NCI-H1436 treated with DMSO at 0.1 percent for 48 hours (cell line): ENCODE data around the gene BLCAP.
"Not testable (repeated sequence)": the region's sequence is repeated elsewhere in the genome, so short reads cannot be mapped to it uniquely, and the experiment has no call there.

ENCODE experiments used
- DNase-seq: peaks from one replicate; lab custom pipeline; 2025; lab: John Stamatoyannopoulos, UW

Gene BLCAP

DNA sequence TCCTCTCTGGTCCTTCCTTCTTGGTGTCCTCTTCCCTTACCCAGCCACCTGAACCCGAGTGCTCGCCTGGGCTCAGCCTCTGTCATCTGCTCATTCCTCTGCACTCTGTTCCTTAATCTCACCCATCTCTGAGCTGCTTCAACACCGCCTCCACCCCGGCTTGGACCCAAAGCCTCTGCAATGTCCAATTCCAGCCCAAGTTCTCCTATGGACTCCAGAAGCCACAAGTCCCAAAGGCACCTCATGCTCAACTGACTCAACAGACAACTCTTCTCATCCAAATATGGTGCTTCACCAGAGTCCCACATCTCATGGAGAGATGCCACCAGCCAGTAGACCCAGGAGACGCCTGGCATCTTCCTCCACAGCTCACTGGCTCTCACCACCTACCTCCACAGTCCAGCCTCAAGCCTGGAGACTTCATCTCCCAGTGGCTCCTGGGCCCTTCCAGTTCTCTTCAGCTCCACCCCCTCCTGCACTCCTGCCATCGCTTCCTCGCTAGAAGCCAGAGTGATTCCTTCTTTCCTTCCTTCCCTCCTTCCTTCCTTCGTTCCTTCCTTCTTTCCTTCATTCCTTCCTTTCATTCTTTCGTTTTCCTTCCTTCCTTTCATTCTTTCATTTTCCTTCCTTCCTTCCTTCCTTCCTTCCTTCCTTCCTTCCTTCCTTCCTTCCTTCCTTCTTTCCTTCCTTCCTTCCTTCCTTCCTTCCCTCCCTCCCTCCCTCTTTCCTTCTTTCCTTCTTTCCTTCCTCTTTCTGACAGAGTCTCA, 47.6 kb downstream of the BLCAP start:
- DNase-seq: no peak

DNA sequence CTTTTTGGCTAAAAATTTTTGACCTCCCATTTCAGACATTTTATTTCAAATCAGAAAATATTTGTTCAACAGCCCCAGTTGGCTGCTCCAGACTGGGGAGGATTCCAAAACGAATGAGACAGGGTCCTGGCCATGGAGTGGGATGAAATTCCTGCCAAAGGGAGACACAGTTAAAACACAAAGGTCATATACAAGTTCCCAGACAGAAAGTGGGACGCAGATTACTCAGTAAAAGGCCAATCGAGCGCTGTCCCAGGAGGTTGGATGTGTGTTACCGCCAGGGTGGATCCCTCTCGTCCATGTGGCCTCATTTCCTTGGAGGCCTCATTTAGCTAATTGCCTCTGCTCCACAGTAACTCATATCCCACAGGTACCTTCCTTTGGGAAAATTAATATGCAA, 48.4 kb downstream of the BLCAP start:
- DNase-seq: no peak

DNA sequence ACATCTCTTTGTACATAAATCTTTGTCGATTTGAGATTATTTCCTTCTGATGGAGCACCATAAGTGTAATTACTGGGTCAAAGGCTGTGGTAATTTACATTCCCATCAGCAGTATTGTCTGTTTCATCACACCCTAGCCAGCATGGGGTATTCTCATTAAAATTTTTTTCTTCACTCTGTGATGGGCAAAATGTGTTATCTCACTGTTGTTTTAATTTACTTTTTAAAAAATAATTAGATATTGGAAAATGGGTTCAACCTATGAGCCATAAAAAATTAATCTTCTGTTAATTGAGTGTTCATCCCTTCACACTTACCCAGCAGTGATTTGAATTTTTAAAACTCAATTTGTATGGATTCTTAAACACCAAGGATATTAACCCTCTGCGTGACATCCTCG, 50.6 kb downstream of the BLCAP start:
- DNase-seq: no peak

DNA sequence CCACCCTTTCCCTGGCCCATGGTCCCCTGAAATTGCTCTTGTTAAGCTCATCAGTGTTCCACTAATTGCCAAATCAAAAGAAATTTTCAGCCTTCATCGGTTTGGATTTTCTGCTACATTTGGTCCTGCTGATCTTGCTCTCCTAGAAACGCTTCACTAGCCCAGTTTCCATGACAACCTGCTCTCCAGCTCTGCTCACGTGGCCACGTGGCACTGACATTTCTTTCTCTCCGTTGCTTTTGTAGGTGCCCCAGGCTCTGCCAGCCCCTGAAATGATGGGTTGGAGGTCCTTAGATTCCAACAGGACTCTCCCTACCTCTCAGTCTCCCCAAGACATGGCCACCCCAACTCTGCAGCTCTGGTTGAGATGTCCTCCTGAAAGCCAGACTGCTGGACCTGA, 52.4 kb downstream of the BLCAP start:
- DNase-seq: no peak

DNA sequence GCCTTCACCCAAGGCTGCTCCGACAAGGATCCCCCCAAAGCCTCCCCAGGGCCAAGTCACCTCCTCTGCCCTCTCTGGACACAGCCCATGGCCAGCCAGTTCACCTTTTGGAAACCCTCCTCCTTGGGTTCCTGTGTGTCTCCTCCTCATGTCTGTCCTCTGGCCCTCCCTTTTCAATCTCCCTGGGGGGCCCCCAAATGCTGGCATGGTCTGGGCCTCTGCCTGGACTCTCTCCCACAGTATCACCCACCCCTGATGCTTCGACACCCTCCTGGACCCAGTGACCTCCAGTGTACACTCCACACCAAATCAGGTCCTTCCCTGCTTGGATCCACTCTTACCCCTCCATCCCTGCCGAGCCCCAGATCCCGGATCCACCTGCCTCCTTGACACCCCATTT, 53.3 kb downstream of the BLCAP start:
- no peak for DNase-seq

DNA sequence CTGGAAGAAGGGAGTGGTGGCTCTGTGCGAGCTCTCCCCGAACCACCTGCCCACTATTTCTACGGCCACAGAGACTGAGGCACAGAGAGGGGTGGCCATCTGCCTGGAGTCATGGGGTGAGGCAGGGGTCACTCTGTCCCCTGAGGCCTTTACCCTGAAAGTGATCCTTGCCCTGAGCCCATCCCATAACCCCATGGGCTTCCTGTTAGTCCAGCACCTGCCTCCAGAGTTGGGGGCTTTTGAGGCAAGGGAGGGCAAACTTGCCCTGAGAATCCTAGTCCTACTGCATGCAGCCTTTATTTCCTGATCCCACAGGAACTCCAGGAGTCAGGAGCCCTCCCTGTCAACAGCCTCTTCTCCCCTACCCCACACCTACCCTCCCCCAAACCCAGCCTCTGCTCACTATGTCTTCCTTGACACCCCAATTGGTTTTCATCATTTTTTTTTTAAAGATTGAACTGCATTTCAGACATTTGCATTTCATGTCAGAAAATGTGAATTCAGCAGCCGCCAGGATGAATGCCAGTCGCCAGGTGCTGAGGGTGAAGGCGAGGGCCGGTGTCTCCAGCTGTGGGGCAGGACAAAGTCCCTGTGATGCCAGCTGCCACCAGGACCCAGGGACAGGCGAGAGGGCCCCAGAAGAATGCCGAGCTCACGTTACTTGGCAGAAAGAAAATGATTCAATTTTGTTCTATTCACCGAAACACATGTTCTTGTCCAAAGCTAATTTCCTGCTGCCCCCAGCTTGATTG, 54.3 kb downstream of the BLCAP start:
- no peak for DNase-seq

DNA sequence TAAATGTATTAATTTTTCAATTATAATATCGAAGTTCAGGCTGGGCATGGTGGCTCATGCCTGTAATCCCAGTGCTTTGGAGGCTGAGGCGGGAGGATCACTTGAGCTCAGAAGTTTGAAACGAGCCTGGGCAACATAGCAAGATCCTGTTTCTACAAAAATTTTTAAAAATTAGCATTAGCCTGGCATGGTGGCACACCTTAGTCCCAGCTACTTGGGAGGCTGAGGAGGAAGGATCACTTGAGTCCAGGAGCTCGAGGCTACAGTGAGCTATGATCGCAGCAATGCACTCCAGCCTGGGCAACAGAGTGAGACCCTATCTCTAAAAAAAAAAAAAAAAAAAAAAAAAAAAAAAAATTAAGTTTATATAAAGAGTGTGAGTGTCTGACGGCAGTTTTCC, 55.2 kb downstream of the BLCAP start:
- DNase-seq: not testable (repeated sequence)

DNA sequence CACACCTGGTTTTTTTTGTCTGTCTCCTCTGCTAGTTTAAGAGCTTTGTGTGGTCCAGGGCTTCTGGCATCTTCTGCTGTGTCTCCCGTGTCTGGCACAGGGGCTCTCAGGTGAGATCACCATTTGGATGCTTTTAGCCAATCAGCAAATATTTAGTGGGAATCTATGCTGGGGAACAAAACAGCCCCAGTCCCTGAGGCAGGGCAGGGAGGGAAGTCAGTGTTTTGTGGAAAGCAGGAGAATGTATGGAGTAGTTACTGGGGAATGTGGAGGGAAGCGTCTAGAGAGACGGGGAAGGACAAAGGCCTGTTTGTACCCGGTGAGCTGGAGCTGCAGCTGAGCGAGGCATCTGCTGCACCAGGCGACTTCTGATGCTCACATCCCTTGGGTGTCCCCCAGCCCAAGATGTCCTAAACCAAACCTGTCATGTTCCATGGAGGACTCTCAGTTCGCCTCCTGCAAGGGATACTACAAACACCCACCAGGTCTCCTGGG, 55.9 kb downstream of the BLCAP start:
- no peak for DNase-seq

DNA sequence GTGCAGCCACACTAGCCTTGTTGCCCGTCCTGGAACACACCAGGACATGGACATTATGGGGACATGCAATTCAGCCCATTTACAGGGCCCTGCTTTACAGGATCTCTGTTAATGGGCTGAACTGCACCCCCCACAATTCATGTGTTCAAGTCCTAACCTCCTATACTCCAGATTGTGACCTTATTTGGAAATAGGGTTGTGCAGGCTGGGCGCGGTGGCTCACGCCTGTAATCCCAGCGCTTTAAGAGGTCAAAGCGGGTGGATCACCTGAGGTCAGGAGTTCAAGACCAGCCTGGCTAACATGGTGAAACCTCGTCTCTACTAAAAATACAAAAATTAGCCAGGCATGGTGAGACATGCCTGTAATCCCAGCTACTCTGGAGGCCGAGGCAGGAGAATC, 57.5 kb downstream of the BLCAP start:
- not testable (repeated sequence) for DNase-seq

DNA sequence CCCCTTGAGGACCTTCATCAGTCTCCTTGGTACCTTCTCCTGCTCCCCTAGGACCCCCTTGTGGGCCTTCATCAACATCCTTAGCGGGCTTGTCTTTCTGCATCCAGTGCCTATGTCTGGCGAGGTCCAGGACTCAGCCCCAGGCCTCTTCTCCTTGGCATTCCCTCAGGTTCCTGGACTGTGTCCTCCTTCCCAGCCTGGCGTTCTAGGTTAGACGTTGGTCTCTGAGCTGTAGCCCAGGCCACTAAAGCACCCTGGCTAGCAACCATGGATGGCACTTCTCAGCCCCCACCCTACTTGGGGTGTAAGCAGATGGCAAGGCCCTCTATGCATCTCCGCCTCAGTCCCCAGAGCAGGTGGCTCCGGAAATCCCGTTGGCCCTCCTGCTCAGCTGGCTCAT, 58.1 kb downstream of the BLCAP start:
- DNase-seq: no peak

DNA sequence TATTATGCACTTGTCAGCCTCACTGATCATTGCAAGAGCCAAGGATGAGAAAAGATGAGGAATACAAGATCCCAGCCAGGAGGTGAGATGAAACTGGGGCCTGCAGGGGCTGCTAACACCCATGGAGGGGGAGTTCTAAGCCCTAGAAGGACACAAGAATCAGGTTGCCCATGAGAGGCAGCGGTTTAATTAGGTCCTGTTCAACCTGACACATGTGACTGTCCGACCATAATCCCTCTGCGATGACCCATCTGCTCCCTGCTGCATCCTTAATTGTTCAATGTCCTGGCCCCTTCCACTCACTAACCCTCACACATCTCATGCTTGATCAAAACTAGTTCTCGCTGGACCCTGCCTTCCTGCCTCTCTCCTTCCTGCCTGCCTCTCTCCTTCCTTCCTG, 58.8 kb downstream of the BLCAP start:
- no peak for DNase-seq
